NOMO-1 treated with DMSO at 0.1 percent for 48 hours (cell line): ENCODE measurements around the gene RXYLT1.
"Not testable (repeated sequence)": the region's sequence is repeated elsewhere in the genome, so short reads cannot be mapped to it uniquely, and the experiment has no call there.

Experiments
- DNase-seq: peaks from one replicate; lab custom pipeline; 2025; ENCODE audit not compliant: unreplicated experiment; lab: John Stamatoyannopoulos, UW

Gene RXYLT1

DNA sequence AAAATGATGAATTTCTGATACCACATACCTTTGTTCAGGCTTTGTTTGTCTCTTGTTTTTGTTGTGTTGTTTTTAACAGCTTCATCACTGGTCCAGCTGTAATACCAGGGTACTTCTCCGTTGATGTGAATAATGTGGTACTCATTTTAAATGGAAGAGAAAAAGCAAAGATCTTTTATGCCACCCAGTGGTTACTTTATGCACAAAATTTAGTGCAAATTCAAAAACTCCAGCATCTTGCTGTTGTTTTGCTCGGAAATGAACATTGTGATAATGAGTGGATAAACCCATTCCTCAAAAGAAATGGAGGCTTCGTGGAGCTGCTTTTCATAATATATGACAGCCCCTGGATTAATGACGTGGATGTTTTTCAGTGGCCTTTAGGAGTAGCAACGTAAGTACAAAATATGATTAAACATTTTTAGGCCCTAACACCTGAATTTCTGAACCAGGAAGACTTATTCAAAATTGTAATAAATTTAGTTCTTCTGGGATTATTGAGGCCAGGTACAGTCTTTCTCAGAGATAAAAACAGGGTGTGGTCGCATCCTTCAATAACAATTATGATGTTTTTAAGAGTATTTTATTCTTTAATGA, 22.4 kb downstream of the RXYLT1 start:
- peak; percentile 38 for DNase-seq

- no peak for DNase-seq
Observed at GRCh38 chr12:63804746-63805145, 25.0 kb downstream of the RXYLT1 start.

GRCh38 chr12:63805704-63806672, 26.3 kb downstream of the RXYLT1 start:
- DNase-seq: no peak

DNA sequence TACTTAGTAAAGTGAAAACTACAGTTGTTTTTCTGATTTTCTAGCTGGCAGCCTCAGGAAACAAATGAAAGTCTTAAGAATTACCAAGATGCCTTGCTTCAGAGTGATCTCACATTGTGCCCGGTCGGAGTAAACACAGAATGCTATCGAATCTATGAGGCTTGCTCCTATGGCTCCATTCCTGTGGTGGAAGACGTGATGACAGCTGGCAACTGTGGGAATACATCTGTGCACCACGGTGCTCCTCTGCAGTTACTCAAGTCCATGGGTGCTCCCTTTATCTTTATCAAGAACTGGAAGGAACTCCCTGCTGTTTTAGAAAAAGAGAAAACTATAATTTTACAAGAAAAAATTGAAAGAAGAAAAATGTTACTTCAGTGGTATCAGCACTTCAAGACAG, 28.9 kb downstream of the RXYLT1 start:
- no peak for DNase-seq

- DNase-seq: no peak
Observed at GRCh38 chr12:63809566-63809965, 29.9 kb downstream of the RXYLT1 start.

DNA sequence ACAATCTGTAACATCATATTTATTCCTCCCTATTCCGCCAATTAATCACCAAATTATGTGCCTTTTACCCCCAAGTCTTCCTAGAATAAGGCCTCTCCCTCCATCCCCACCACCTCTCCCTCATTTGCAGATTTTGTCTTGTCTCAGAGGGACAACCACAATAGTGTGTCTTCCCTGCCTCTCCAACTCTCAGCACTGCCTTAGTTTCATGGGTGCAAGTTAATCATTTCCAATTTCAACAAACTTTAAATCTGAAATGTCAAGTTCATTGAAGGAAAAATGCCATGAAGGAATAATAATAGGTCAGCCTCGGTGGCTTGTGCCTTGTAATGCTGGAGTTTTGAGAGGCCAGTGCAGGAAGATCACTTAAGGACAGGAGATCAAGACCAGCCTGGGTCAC, 31.6 kb downstream of the RXYLT1 start:
- DNase-seq: no peak

GRCh38 chr12:63811755-63812154, 32.0 kb downstream of the RXYLT1 start:
- DNase-seq: no peak

DNA sequence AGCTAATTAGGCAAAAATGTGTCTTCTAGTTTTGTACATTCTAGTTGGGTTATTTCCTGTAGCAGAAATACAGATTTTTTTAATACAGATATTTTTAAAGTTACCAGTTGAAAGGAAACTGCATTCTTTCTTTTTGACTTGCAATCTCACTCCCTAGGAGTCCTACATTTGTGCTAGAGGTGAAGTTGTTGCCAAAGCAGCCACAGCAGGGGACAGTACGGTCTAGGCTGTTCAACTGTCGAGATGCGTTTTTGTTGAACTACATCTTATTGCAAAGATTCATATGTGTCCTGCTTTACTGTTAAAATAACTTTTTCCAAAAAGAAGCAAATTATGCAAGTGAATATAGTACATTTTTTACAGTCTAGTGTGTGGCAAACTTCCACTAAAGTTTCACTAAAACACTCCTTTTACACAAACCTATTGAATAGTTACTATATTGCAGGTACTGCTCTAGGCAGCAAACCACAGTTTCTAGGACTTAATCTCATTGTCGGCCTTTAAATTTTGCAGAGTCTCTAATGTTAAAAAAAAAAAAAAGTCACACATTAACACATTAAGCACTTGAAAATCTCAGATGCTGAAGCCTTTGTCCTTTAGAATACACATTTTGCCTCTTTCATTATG, 34.5 kb downstream of the RXYLT1 start:
- DNase-seq: no peak

GRCh38 chr12:63815482-63815852, 35.8 kb downstream of the RXYLT1 start:
- no peak for DNase-seq

GRCh38 chr12:63816031-63816430, 36.3 kb downstream of the RXYLT1 start:
- no peak for DNase-seq

GRCh38 chr12:63820427-63820826, 40.7 kb downstream of the RXYLT1 start:
- no peak for DNase-seq

- no peak for DNase-seq
Observed at GRCh38 chr12:63821781-63822251, 42.1 kb downstream of the RXYLT1 start.

DNA sequence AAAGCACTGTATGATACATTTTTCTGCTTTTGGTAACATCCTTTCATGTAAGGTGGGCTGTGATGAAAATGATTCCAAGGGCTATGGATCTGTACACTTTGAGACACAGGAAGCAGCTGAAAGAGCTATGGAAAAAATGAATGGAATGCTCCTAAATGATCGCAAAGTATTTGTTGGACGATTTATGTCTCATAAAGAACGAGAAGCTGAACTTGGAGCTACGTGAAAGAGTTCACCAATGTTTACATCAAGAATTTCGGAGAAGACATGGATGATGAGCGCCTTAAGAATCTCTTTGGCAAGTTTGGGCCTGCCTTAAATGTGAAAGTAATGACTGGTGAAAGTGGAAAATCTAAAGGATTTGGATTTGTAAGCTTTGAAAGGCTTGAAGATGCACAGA, 42.6 kb downstream of the RXYLT1 start:
- DNase-seq: no peak

DNA sequence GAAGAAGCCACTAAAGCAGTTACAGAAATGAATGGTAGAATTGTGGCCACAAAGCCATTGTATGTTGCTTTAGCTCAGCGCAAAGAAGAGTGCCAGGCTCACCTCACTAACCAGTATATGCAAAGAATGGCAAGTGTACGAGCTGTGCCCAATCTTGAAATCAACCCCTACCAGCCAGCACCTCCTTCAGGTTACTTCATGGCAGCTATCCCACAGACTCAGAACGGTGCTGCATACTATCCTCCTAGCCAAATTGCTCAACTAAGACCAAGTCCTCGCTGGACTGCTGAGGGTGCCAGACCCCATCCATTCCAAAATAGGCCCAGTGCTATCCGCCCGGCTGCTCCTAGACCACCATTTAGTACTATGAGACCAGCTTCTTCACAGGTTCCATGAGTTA, 43.3 kb downstream of the RXYLT1 start:
- no peak for DNase-seq

DNA sequence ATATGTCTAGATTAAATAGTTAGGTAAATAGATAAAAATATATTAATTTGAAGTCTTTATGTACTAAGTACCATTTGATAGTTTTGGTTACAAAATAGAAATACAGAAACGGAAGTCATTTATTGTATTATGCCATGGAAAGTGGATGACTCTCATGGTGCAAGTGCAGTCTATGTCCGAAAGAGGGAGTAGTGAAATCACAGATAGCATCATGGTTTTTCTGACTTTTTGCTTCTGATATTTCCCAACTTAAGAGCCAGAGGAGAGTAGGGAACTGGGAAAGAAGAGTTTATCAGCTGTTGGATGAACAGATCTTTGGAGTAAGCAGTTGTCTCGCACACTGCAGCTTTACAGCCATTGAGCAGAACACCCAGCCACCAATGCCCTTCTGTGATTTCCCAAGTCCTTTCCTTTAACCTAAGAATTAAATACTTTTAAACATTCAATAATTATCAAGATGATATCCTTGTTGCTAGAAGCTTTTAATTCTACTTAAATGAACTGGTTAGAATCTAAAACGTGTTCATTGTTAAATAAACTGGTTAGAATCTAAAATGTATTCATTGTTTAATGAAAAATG, 46.4 kb downstream of the RXYLT1 start:
- peak; percentile 74 for DNase-seq

DNA sequence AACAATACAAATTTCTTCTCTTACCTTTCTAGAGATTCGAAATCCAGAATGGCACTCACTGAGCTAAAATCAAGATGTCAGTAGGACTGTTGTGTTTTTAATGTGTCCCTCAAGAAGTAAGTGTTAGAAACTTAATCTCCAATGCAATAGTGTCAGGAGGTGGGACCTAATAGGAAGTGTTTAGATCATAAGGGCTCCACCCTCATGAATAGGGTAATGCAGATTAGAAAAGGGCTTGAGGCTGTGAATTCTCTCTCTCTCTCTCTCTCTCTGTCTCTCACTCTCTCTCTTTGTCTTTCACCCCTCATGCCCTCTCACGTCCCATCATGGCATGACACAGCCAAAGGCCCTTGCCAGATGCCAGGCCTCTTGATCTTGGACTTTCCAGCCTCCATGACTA, 49.2 kb downstream of the RXYLT1 start:
- no peak for DNase-seq

GRCh38 chr12:63836046-63836445, 56.3 kb downstream of the RXYLT1 start:
- no peak for DNase-seq

DNA sequence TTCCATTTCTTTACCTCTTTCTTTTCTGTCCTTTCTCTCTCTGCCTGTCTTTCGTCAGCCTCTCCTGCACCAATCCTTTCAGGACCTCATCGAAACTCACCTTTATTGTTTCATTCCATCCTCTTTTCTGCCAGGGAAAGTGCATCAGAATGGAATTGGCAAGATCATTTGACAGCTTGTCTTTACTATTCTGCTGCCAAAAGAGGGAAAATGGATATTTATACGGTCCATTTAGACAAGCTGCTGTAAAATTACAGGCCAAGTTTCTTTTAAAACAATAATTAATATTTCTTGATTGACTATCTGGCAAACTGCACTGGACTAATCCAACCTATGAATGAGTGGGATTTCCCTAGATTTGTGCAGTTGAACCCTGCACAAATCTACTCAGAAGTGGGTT, 57.2 kb downstream of the RXYLT1 start:
- DNase-seq: no peak

- DNase-seq: no peak
Observed at GRCh38 chr12:63838411-63838810, 58.7 kb downstream of the RXYLT1 start.

- no peak for DNase-seq
Observed at GRCh38 chr12:63841011-63841410, 61.3 kb downstream of the RXYLT1 start.

DNA sequence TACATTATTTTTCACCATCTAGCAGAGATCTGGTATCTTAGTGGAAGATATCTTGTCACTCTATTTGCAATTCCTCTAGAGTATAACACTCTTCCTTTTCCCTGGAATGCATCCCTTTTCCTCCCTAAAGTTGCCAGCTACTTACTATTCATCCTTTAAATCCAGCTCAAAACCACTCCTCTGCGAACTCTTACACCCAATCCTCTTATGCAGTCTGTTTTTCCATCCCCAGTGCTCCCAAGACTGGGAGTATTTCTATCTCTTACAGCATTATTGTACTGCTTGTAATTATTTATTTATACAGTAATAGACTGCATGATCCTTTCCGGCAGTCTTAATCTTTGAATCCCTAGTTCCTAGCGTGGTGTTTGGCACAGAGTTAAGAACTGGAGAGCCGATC, 61.9 kb downstream of the RXYLT1 start:
- no peak for DNase-seq

- not testable (repeated sequence) for DNase-seq
Observed at GRCh38 chr12:63842750-63843149, 63.0 kb downstream of the RXYLT1 start.
